GM21526 (cell line): Measurements from ENCODE around the gene FRY.

ENCODE experiments used
- ATAC-seq: cut with Tn5 transposase; IDR thresholded peaks from one replicate; pipeline ENCODE4 v1.9.1; 2021; ENCODE audit warnings: moderate library complexity; ENCODE audit not compliant: unreplicated experiment, low FRiP score

FRY gene

GRCh38 chr13:32159137-32159869 is 127.7 kb downstream of the FRY start:
- no peak for ATAC-seq

DNA sequence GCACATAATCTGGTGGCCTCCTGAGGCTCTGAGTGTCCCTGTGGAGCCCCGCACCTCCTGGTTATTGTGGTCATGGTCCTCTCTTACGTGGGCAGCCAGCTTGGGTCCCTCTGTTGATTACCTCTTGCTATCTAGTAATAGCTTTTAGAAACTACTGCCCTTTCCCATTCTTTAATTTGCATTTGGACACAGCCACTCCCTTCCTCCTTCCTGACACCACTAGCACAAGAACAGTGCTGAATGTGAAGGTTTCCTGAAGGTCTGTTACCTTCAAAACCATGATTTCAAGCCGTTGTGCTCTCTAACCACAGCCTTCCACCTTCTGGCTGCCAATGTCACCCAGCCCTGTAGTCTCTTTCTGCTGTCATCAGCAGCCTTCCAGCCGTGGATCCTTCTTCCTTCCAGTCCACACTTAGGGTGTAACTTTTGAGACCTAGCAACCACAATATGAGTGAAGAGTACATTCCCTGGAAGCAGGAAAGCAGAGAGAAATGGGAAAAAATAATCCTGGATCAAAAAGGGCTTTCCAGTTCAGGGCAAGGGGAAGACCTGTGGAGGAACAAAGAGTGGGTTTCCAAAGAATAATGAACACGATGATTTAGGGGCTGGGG is 130.9 kb downstream of the FRY start:
- ATAC-seq, result no peak

- ATAC-seq, result peak; percentile 59
These were observed 133.2 kb downstream of the FRY start for GRCh38 chr13:32164622-32165268.

DNA sequence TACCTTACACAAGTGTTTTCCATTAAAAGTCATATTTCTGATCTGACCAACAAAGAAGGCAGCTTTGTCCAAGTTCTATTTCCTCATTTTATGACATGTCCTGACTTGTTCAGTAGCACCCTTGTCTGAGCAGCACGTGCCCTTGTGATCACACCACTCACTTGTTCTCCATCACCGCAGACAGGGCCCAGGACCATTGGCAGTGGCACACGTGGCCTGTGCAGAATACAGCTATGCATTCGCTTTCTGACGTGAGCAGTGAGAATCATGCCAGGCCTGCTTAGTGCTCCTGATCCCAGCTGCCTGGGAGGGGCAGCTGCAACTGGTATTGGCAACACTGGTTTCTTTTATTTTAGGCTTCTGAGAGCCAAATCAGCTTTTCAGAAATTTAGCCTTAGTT is 134.2 kb downstream of the FRY start:
- no peak for ATAC-seq

GRCh38 chr13:32168131-32168530 is 136.6 kb downstream of the FRY start:
- ATAC-seq, result no peak

GRCh38 chr13:32170841-32171240 is 139.3 kb downstream of the FRY start:
- no peak for ATAC-seq

DNA sequence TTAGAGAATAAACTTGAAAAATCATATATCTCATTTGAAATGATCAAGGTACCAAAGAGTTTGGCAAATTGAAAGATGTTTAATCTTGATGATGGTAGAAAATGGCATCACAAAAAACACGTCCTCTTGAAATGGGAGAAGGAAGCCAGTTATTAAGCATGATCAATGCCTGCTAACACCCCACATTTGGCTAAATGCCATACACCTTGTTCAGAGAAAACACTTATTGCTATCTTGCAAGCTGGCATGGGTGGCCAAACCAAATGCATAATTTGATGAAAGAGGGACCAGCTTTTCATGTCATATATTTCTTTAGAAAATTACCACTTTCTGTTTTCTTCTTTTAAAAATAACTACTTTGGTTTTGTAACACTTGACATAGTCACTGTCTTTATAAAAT is 142.3 kb downstream of the FRY start:
- ATAC-seq, result no peak

DNA sequence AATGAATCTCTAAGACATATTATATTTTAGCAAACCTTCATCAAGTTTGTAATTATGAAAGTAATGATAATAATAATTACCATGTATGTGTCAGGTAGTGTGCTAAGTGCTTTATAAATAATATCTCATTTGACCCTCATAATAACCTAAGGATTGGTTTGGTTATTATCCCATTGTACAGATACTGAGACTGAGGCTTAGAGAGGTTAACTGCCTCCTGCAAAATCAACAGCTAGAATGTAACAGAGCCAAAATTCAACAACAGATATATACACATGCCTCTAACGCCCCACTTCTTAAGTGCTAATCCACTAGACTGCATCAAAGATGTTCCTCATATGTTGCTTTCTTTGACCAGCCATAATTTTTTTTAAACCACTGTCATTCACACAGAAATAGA is 142.8 kb downstream of the FRY start:
- no peak for ATAC-seq

GRCh38 chr13:32175307-32175706 is 143.7 kb downstream of the FRY start:
- ATAC-seq, result no peak

DNA sequence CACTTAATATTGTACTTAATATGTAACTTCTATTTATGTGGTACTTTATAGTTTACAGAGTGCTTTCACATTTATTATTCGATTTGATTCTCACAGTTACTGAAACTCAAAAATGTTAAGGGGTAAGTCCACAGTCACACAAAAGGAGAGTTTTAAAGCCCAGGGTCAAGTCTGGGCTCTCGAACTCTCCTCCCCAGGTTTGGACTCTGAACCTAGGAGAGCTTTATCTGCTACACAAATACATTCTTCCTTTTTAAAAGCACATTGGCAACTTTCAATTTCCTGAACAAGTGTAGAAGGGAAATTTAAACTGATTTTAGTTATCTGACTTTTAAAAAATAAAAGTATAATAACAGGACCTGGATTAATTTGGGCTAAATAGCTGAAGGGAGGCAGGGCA is 144.4 kb downstream of the FRY start:
- ATAC-seq, result no peak

- no peak for ATAC-seq
These were observed 145.1 kb downstream of the FRY start for GRCh38 chr13:32176696-32177095.

GRCh38 chr13:32178763-32179162 is 147.2 kb downstream of the FRY start:
- no peak for ATAC-seq

DNA sequence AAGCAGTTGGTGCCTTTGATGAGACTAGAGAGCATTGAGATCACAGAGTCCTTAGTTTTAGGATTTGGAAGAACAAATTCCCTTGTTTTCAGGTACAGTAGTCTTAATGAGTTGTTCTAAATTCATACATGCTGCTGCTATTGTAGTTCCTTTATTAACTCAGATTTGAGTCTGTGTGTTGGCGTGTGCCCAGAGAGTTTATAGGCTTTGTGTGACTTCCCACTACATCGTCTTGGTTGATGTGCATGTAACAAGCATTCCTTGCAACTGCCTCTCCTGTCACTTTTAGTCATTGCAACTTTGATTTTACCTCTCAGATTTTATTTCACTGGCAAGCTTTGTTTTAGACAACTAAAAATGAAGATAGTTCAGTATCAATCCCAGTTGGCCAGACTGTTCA is 148.1 kb downstream of the FRY start:
- no peak for ATAC-seq

GRCh38 chr13:32187651-32188050 is 156.1 kb downstream of the FRY start:
- ATAC-seq, result no peak

GRCh38 chr13:32191452-32191998 is 160.0 kb downstream of the FRY start:
- ATAC-seq, result no peak

DNA sequence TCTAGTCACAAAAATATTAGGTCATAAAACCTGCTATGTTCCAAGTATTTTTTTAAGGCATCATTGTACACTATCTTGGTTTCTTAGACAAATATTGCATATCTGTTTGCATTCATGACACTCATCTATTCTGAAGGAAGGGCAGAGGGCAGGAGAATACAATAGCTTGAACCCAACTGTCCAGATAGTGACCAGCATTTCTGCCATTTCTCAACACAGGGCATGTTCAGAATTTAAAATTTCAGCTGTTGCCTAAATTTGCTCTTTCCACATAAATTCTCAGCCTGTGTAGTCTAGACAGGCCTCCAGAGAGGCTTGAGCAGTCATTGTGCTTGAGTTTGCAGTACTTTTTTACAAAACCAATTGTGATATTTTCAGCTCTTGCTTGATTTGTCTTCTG is 164.1 kb downstream of the FRY start:
- no peak for ATAC-seq

DNA sequence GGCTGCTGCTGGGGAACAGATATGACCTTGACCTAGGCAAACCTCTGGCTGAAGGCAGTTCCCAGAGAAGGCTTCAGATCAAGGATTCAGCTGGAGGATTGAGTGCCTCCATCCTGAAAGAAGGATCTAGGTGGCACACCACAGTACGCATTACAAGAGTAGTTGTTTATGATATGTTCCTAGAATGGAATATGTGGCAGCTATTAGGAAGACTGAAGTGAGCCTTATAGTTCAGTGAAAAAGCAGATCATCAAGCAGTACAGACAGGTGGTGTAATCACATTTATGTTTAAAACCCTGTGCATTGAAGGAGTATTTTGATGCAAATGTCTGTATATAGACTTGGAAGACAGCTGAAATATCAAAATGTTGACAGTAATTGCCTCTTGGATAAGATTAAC is 167.6 kb downstream of the FRY start:
- no peak for ATAC-seq

DNA sequence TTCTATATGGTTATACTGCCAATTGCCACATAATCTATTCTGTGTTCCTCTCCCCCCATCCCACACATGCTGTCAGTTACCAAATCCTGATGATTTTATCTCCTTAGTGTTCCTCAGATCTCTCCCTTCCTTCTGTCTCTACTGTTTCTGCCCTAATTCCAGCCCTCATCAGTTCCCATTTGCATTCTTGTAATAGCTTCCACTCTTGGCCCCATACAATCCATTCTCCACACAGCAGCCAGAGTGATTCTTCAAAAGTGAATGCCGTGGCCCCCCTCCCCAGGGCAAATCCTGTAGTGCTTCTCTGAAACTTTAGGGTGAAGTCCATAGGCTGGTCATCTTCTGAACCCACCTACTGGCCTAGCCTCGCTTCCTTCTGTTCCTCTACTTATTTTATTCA is 169.2 kb downstream of the FRY start:
- no peak for ATAC-seq

- ATAC-seq, result no peak
These were observed 170.2 kb downstream of the FRY start for GRCh38 chr13:32201809-32202208.

- ATAC-seq, result no peak
These were observed 170.7 kb downstream of the FRY start for GRCh38 chr13:32202268-32202667.

DNA sequence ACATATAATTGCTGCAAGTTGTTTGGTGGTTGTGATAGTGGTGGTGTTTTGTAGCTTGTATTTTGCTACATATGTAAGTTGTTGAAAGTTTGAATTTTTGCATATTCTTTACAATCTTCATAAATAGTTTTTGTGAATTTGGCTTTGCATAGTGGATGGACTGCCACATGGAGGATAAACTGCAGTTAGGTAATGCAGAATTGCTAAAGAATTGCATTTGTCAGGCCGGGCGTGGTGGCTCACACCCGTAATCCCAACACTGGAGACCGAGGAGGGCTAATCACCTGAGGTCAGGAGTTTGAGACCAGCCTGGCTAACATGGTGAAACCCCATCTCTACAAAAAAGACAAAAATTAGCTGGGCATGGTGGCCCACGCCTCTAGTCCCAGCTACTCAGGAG is 171.6 kb downstream of the FRY start:
- ATAC-seq, result no peak

DNA sequence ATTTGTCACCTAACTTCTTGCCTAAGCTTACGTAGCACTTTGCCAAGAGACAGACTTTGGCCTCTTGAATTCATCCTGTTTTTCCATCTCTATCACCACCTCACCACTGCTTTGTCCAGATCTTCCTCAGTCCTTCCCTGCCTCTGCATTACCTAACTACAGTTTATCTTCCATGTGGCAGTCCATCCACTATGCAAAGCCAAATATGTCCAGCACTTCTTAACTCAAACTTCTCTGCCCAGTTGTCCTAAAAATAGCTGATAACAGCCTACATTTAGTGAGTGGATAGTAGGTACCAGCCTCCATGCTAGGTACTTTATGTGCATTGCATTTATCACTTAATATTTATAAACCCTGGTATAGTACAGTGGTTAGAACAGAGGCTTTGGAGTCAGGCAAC is 172.2 kb downstream of the FRY start:
- no peak for ATAC-seq
